ENCODE results near the gene VPS26C.

DNA sequence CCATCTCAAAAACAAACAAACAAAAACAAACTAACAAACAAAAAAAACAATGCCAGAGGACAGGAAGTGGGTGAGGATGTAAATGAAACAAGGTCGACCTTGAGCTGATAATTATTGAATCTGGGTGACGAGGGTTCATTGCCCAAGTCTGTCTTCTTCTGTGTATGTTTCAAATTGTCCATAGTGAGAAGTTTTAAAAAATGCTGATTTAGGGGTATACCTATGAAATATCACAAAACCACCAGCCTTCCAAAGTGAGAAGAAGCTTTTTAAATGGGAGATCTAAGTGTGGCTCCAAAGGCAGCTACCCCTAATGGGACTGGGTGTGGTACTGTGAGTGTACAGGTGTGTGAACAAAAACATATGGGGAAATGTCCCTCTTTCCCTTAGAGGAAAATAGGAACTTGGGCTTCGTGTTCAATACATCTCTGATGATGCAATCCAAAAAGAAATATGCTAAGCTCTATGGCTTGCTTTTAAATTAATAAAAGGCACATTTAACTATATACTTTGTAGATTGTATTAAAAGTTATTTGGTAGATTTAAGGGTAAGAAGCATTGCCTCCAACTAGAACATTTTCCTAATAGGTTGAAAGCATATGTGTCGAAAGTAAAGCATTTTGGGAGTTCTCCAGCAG is 33.1 kb upstream of the VPS26C start:
- TF ChIP-seq POLR2AphosphoS5 (IDR thresholded peaks at IDR 0.05), result no peak
- TF ChIP-seq, protein P1, sequence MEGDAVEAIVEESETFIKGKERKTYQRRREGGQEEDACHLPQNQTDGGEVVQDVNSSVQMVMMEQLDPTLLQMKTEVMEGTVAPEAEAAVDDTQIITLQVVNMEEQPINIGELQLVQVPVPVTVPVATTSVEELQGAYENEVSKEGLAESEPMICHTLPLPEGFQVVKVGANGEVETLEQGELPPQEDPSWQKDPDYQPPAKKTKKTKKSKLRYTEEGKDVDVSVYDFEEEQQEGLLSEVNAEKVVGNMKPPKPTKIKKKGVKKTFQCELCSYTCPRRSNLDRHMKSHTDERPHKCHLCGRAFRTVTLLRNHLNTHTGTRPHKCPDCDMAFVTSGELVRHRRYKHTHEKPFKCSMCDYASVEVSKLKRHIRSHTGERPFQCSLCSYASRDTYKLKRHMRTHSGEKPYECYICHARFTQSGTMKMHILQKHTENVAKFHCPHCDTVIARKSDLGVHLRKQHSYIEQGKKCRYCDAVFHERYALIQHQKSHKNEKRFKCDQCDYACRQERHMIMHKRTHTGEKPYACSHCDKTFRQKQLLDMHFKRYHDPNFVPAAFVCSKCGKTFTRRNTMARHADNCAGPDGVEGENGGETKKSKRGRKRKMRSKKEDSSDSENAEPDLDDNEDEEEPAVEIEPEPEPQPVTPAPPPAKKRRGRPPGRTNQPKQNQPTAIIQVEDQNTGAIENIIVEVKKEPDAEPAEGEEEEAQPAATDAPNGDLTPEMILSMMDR (IDR thresholded peaks at IDR 0.05), result no peak
- TF ChIP-seq POLR2A (IDR thresholded peaks at IDR 0.05), result no peak
- no peak for TF ChIP-seq EP300 (IDR thresholded peaks at IDR 0.05)

Measured in stomach (tissue), 4 donors.